Right ventricle myocardium superior (tissue), 1 donor: ENCODE measurements around the gene PLK3. TPM values are rescaled to one million over a fixed set of nuclear protein-coding genes. Genes with fewer than 3 reads are reported as not detected.
"Not testable (repeated sequence)": the region's sequence is repeated elsewhere in the genome, so short reads cannot be mapped to it uniquely, and the experiment has no call there.

ENCODE experiments used
- ATAC-seq: fragments of 200-7000 bp; cut with Tn5 transposase; one replicate; pipeline ENCODE4 v1.9.1; 2020; ENCODE audit warnings: mild to moderate bottlenecking; ENCODE audit not compliant: poor library complexity
- DNase-seq: peaks from one replicate; pipeline ENCODE4 v3.0.0-alpha.2; 2020
- intact Hi-C: fragments of 100-400 bp; cut with DNase I; formaldehyde crosslinking; loops from one replicate; pipeline ENCODE4 v1.11.2; 2022
- total RNA-seq: library from RNA; stranded (reverse); fragmentation: NEBNext Ultra II Directional; extraction: Animal tissue kit (Norgen Biotek cat#: 25700); gene quantifications from one replicate; pipeline ENCODE4 v1.2.1, GENCODE V29; 2021
- donor health status: DM: no; HTN: yes; CAD: no; lungs with severe emphysema.

The PLK3 gene
- total RNA-seq, 1 donor from 2014 or later, result 6.2 TPM

DNA sequence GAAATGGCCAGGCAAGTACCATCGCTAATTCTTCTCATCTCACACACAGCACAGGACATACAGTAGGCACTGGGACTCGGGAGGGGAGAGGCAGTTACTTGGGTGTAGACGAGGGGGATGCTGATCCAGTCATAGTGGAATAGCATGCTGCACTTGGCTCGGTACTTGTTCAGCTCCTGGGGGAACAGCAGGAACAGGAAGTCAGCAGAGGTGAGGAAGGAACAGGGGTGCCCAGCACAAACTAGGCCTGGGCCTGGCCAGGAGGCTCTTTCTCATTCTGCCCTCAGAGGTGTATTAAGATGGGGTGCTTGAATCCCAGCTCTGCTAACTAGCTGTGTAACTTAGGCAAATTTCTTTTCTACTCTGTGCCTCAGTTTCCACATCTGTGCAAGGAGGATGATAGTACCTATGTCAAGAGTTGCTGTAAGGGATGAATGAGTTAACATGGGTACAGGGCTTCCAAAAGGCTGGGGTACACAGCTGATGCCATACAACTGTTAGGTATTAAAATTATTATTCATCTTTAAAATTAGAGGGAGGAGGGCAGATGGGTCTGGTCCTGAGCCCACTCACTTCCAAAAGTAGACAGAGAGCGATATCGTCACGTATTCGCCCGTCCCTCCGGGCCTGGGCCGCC lies 14.6 kb upstream of the PLK3 start:
- intact Hi-C loops, result loop anchor here (5.0 to 10.0 kb wide), 2 partner anchors 49 to 227 kb away; partner anchors contain the start of genes HECTD3 and UROD
- DNase-seq, result no peak
- ATAC-seq, result no peak

DNA sequence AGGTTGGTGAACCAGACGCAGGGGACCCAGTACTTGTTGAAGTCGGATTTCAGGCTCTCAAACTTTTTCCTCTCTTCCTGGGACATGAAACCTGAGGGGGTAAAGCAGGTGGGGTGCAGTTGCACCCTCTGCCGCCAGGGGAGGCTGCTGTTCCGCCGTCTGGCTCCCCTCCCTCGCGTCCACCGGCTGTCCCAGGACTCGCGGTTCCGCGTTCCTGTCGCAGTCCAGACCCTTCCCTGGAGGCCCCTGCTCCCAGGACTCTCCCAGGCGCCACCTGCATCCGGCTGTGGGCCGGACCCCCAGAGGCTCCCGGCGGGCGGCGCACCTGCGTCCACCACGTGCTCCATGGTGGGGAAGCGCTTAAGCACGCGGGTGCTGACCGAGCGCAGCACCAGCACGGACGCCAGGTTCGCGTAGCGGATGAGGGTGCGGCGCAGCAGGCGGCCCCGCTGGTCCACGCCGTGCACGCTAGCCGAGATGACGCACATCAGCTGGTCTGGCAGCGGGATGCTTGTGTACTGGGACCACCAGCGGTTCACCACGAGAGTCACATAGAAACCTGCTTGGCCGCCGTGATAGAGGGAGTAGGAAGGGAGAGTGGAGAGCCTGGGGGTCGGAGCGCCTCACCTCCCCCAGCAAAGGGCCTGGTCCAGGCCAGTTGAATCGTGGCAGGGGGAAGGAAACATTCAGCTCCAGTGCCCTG lies 13.9 kb upstream of the PLK3 start:
- peak; percentile 80 for ATAC-seq
- intact Hi-C loops, result loop anchor here (5.0 to 10.0 kb wide), 2 partner anchors 49 to 226 kb away; partner anchors contain the start of genes HECTD3 and UROD
- DNase-seq, result peak; percentile 79

DNA sequence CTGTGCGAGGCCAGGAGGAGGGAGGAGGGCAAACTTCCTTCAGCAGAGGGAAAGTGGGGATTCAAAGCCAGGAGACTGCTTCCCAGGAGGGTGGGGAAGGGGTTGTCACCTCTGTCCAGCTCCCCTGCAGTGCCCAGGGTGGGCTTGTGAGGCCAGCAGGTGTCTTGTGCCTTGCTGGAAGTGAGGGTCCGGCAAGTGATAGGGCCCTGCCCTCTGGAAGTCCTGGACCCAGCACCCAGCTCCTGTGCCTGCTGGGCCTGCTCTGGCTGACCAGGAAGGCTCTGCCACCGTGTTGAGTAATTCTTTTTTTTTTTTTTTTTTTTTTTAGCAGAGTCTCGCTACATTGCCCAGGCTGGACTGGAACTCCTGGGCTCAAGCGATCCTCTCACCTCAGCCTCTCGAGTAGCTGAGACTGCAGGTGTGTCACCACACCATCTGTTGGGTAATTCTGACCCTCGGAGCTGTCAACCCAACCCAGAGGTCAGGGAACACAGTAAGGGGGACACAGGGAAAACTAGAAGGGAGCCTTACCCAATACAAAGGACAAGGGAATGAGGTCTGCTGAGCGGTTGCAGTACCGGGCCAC lies 13.2 kb upstream of the PLK3 start:
- intact Hi-C loops, result loop anchor here (5.0 to 10.0 kb wide), 2 partner anchors 48 to 225 kb away; partner anchors contain the start of genes HECTD3 and UROD
- ATAC-seq (no peak), DNase-seq (no peak)

DNA sequence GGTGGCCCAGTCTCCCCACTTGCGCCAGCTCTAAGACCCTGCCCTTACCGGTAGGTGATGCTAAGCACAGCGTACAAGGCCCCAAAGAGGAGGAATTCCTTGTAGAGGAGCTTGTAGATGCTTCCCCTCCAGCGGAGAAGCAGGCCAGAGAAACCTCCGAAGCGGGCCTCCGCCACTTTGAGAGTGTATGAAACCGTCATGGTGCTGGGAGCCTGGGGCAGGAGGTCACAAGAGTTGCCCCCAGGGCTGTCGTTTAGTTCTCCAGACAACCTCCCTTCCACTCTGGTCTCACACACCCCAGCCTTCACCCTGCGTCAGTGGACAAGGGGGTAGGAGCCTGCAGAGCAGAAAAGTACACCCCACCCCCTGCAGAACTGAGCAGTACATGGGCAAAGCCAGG lies 12.7 kb upstream of the PLK3 start:
- intact Hi-C loops, result loop anchor here (5.0 to 10.0 kb wide), 2 partner anchors 47 to 225 kb away; partner anchors contain the start of genes HECTD3 and UROD
- DNase-seq (no peak), ATAC-seq (no peak)

DNA sequence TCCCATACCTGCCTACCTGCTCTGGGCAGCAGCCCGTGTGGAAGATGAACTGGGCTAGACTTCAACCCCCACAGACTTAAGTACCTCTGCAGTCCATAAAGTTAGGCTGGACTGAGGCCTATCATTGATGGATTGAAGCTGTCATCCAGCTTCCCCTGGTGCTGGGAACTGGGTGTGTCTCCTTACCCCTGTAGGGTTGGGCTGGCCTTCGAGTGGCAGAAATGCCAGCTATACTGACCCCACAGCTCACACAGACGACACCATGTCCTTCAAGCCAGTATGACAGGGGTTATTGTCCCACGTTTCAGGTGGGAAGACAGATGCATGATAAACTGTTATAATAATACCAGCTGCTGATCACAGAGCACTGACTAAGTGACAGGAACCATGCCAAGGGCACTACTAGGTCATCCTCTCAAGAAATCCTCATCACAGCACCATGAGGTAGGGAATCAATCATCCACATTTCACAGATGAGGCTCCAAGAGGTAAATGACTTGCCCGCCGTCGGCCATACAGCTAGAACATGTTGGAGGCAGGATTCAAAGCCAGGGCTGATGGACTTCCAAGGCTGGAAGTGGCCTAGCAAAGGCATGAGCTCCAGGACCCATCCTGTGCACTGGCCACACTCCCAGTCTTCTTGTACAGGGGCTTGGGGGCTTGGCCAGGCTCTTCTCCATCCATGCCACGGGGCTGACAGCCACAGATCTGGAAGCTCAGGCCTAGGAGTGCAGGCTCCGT lies 11.9 kb upstream of the PLK3 start, which contains the start of gene BEST4:
TSS of gene BEST4 (minus strand) at position 51 of the 741 bp plus-strand sequence. CDS start 465 bp downstream, outside the sequence.
- no peak for ATAC-seq
- no peak for DNase-seq
- intact Hi-C loops, result loop anchor here (5.0 to 10.0 kb wide), 2 partner anchors 47 to 224 kb away; partner anchors contain the start of genes HECTD3 and UROD

DNA sequence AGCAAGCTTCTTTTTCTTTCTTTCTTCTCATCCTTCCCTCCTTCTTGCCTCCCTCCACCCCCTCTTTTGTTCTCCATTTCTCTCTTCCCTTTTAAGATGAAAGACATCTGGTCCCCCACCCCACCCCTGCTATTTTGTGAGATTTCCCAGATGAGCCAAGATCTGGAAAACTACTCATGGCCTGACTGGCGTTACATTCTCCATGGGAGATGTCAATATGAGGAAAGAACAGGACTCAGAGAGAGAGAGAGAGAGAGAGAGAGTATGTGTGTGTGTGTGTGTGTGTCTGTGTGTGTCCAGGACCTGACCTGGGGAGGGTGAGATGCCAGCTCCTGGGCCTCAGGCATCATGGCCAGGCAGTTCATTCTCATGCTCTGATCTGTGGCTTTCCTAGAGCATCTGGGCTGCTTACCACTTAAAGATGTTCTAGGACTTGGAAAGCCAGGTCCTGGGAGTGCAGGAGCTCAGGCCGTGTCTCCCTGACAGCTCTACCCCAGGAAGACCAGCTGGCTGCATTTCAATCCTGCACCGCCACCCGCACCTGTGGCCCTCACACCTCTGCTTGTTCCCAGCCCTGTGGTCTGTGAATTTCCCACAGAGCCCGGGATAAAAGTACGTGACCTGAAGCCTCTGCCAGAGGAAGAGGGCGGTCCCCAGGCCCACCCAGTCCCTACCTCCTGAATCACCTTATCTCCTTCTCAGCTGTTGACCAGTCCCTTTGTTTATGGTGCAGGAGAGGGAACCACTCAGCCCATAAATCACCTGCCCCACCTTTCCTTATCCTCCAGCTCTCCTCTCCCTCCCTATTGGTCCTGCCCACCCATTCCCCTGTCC lies 9.0 kb upstream of the PLK3 start:
- ATAC-seq (no peak), DNase-seq (no peak)
- intact Hi-C loops, result no loop called here

DNA sequence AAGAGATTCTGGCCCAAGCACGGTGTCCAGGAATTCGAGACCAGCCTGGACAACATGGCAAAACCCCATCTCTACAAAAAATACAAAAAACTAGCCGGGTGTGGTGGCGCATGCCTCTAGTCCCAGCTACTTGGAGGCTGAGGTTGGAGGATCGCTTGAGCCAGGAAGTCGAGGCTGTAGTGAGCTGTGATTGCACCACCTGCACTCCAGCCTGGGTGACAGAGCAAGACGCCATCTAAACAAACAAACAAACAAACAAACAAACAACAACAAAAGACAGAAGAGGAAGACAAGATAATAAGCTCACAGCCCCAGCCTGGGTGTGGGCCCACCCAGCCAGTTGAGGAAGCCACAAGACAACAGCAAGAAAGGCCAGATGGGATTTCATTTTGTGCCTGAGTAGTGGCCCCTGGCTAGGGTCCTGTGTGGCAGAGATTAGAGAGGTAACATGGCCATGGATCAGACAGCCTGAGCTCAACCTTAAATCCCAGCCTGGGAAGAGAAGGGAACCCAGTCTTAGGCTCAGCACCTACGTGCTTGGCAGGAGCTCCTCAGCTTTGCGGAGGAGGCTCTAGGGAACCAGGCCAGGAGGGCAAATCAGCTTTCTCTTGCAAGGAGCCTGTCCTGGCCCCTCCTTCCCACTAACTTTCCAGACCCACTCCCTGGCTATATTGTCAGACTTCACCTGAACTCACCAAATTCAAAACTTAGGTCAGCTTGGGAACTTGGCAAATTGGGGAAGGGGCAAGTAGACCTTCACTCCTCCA lies 7.3 kb upstream of the PLK3 start:
- intact Hi-C loops, result no loop called here
- ATAC-seq, result no peak
- no peak for DNase-seq

DNA sequence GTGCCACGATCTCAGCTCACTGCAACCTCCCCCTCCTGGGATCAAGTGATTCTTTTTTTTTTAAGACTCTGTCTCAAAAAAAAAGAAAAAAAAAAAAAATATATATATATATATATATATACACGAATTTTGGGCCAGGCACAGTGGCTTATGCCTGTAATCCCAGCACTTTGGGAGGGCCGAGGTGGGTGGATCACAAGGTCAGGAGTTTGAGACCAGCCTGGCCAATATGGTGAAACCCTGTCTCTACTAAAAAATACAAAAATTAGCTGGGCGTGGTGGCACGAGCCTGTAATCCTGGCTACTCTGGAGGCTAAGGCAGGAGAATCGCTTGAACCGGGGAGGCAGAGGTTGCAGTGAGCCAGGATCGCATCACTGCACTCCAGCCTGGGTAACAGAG lies 2.3 kb upstream of the PLK3 start:
- ATAC-seq, DNase-seq, intact Hi-C loops: not testable (repeated sequence)

DNA sequence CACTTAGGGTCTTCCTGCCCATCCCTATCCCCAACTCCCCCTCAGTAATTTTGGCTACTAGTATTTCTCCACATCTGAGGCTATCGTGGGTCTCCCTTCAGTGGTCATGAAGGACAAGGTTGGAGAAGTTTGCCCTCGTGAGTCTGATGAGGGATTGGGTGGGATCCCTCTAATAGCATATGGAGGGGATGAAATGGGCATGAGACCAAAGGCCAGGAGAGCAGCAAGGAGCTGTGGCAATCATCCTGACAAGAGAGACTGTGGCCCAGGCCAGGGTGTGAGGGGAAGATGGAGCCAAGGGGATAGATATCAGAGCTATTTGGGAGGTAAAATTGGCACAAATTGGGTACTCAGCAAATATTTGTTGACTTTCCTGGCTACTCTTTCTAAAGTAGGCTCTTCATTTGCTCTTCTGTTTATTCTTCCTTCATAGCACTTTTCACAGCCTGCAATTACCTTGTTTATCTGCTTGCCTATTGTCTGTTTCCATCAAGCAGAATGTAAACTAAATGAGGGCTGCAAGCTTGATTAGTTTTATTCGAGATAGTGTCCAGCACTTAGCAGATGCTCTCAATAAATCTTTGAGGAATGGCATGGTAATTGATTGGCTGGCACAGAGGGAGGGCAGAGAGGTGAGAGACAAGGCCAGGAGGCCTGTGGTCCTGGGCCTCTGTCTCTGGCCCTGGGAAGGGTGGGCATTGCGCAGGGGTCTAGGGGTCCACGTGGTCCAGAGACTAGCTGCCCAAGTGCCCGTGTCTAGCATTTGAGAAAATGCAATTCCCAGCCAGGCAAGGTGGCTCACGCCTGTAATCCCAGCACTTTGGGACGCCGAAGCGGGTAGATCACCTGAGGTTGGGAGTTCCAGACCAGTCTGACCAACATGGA lies 1.5 kb upstream of the PLK3 start:
- no peak for ATAC-seq
- DNase-seq, result peak; percentile 43
- intact Hi-C loops, result no loop called here

DNA sequence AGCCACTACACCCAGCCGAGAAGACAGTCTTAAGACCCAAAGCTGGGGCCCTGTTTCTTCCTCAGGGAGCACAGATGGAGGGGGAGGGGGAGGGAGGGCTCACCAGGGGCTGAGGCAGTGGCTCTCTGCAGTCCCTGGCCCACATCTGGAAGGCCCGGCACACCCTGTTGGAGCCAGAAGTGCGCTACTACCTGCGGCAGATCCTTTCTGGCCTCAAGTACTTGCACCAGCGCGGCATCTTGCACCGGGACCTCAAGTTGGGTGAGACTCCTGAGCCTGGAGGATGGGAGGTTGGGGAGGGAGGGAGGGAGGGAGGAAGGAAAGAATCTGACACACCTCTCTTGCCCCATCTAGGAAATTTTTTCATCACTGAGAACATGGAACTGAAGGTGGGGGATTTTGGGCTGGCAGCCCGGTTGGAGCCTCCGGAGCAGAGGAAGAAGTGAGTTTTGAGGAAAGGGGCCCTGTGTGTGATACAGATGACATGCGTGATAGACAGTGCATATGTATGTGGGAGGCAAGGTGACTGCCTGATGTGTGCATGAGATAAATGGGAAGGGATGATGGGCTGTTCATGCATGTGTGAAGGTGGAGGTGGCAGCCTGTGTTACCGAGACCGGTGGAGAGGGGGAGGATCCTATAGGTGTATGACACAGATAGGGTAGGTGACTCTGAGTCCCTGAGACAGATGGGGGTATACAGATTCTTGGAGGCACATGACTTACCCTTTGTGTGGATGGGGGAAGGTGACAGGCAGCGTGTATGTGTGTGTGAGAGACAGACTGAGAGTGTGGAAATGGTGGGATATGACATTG lies 1.5 kb downstream of the PLK3 start:
- intact Hi-C loops, result no loop called here
- ATAC-seq (no peak), DNase-seq (peak; percentile 45)

DNA sequence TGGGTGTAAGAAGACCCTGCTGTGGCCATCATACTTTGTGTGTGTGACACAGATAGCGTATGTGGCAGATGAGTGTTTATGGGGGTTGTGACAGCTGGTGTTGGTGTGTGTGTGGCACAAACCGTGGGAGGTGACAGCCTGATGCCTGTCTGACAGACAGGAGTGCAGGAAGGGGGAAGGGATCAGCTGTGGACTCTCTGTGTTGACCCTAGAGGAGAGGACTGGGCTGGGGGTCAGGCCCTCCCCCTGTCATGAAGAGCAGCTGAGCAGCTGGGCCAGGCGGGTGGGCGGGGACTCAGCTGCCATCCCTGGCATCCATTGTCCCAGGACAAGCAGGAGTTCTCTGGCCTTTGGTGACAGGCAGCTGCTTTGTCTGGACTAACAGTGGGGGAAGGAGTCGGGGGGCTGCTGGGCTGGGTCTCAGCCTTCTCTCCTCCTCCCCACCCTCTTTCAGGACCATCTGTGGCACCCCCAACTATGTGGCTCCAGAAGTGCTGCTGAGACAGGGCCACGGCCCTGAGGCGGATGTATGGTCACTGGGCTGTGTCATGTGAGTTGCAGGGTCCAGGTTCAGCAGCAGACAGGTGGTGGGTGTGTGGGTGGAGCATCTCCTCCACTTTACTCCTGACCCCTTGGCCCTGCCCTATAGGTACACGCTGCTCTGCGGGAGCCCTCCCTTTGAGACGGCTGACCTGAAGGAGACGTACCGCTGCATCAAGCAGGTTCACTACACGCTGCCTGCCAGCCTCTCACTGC lies 2.3 kb downstream of the PLK3 start:
- no peak for ATAC-seq
- intact Hi-C loops, result no loop called here
- DNase-seq, result peak; percentile 50

DNA sequence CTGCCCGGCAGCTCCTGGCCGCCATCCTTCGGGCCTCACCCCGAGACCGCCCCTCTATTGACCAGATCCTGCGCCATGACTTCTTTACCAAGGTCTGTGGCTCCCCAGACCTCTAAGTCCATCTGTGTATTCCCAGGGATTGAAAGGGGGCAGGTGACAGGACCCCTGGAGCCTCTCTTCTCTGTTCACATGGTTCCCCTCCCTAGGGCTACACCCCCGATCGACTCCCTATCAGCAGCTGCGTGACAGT lies 2.8 kb downstream of the PLK3 start:
- intact Hi-C loops, result no loop called here
- DNase-seq, result no peak
- no peak for ATAC-seq

DNA sequence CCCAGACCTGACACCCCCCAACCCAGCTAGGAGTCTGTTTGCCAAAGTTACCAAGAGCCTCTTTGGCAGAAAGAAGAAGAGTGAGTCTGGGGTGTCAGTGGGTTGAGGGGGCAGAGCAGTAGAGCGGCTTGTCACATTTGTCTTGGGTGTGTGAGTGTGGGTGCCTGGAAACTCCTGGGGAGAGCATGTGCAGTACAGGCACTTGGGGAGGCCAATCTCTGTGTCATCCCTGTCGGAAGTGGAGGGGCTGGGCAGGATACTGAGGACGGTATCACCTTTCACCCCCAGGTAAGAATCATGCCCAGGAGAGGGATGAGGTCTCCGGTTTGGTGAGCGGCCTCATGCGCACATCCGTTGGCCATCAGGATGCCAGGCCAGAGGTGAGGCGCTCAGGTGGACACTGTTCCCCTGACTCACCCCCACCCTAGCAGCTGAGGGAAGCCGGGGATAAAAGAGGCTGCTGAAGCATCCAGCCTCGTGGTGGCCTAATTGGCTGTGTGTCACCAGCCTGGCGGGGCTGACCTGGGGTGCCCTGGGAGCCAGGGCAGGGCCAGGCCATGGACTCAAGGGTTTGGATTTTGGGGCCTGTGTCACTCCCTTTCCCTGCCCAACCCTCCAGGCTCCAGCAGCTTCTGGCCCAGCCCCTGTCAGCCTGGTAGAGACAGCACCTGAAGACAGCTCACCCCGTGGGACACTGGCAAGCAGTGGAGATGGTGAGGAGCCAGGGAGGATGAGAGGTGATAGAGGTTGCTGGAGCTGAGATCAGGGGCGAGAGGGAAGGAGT lies 3.3 kb downstream of the PLK3 start:
- intact Hi-C loops, result no loop called here
- ATAC-seq, result no peak
- DNase-seq, result peak; percentile 41

DNA sequence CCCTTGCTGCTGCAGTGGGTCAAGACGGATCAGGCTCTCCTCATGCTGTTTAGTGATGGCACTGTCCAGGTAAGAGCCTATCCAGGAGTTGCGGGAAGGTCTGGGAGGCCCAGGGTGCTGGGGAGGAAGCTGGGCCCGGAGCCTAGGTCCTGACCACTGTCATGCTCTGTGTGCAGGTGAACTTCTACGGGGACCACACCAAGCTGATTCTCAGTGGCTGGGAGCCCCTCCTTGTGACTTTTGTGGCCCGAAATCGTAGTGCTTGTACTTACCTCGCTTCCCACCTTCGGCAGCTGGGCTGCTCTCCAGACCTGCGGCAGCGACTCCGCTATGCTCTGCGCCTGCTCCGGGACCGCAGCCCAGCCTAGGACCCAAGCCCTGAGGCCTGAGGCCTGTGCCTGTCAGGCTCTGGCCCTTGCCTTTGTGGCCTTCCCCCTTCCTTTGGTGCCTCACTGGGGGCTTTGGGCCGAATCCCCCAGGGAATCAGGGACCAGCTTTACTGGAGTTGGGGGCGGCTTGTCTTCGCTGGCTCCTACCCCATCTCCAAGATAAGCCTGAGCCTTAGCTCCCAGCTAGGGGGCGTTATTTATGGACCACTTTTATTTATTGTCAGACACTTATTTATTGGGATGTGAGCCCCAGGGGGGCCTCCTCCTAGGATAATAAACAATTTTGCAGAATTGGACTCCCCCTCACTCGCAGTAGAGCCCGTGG lies 5.3 kb downstream of the PLK3 start:
- ATAC-seq (no peak), DNase-seq (peak; percentile 39)
- intact Hi-C loops, result no loop called here
